GM23338 (cell line): ENCODE results near the gene EHMT2. TPM values are rescaled to one million over a fixed set of nuclear protein-coding genes. Genes with fewer than 3 reads are reported as not detected.
A peak's percentile ranks its signal among the peaks of the same experiment; 100 is the strongest.

Experiments
- ATAC-seq: fragments of 200-7000 bp; cut with Tn5 transposase; 3 replicates; pipeline ENCODE4 v1.9.1; 2020
- DNase-seq: peaks from one replicate; pipeline ENCODE4 v3.0.0-alpha.2; 2015; ENCODE audit warnings: low spot score
- H2AFZ ChIP-seq: fragments of 200-600 bp; sonication (generic); 2 replicates; pipeline ENCODE4 v1.8.0; 2016; ENCODE audit warnings: antibody characterized with exemption, mild to moderate bottlenecking, moderate library complexity
- H3F3A ChIP-seq: fragments of 200-600 bp; sonication (generic); replicated peaks from 2 replicates; pipeline ENCODE4 v1.8.0; 2017; ENCODE audit warnings: antibody characterized with exemption, mixed run types, low read depth
- H3K27ac ChIP-seq: fragments of 200-600 bp; sonication (generic); 2 replicates; pipeline ENCODE4 v1.6.1; 2016; ENCODE audit warnings: low read depth
- H3K27me3 ChIP-seq: fragments of 200-600 bp; sonication (generic); 2 replicates; pipeline ENCODE4 v1.8.0; 2016; ENCODE audit warnings: mild to moderate bottlenecking, mixed run types, moderate library complexity; ENCODE audit not compliant: insufficient read depth
- H3K36me3 ChIP-seq: fragments of 200-600 bp; sonication (generic); 2 replicates; pipeline ENCODE4 v1.8.0; 2016; ENCODE audit warnings: mild to moderate bottlenecking; ENCODE audit not compliant: insufficient read depth
- H3K4me1 ChIP-seq: fragments of 200-600 bp; sonication (generic); 2 replicates; pipeline ENCODE4 v1.8.0; 2016; ENCODE audit warnings: mild to moderate bottlenecking, moderate library complexity; ENCODE audit not compliant: insufficient read depth
- H3K4me2 ChIP-seq: fragments of 200-600 bp; sonication (generic); 2 replicates; pipeline ENCODE4 v1.7.1; 2017; ENCODE audit warnings: mixed run types
- H3K4me3 ChIP-seq: fragments of 200-600 bp; sonication (generic); 2 replicates; pipeline ENCODE4 v1.6.1; 2016; ENCODE audit warnings: mixed run types
- H3K79me2 ChIP-seq: fragments of 200-600 bp; sonication (generic); replicated peaks from 2 replicates; pipeline ENCODE4 v1.8.0; 2017; ENCODE audit warnings: mild to moderate bottlenecking; ENCODE audit not compliant: insufficient read depth
- H3K9me2 ChIP-seq: fragments of 200-600 bp; sonication (generic); 2 replicates; pipeline ENCODE4 v1.8.0; 2017; ENCODE audit not compliant: insufficient read depth
- H4K20me1 ChIP-seq: fragments of 200-600 bp; sonication (generic); replicated peaks from 2 replicates; pipeline ENCODE4 v1.8.0; 2017; ENCODE audit warnings: mild to moderate bottlenecking; ENCODE audit not compliant: insufficient read depth
- H3K27ac Mint-ChIP-seq: 2 replicates; pipeline ENCODE4 v1.8.0; 2020; ENCODE audit warnings: inconsistent platforms, mild to moderate bottlenecking, moderate library complexity, mixed read lengths
- H3K27me3 Mint-ChIP-seq: 3 replicates; pipeline ENCODE4 v1.8.0; 2022; ENCODE audit warnings: low read depth, mild to moderate bottlenecking, moderate library complexity, mixed read lengths, inconsistent platforms; ENCODE audit not compliant: insufficient read depth, poor library complexity
- H3K36me3 Mint-ChIP-seq: 3 replicates; pipeline ENCODE4 v1.8.0; 2021; ENCODE audit warnings: low read depth, mild to moderate bottlenecking, inconsistent platforms, moderate library complexity, mixed read lengths
- H3K4me1 Mint-ChIP-seq: 3 replicates; pipeline ENCODE4 v1.8.0; 2020; ENCODE audit warnings: mild to moderate bottlenecking, inconsistent platforms, mixed read lengths
- H3K4me3 Mint-ChIP-seq: 3 replicates; pipeline ENCODE4 v1.8.0; 2021; ENCODE audit warnings: moderate library complexity, mild to moderate bottlenecking, inconsistent platforms, mixed read lengths
- H3K9me3 Mint-ChIP-seq: 3 replicates; pipeline ENCODE4 v1.8.0; 2020; ENCODE audit warnings: moderate library complexity, mild to moderate bottlenecking, inconsistent platforms, mixed read lengths
- CREB1 ChIP-seq: fragments of 250-450 bp; sonication (Bioruptor Pico); IDR thresholded peaks from 2 replicates; pipeline ENCODE4 v1.5.0; 2020; ENCODE audit warnings: low read depth, mild to moderate bottlenecking, moderate library complexity
- JUNB ChIP-seq: IDR thresholded peaks from one replicate; pipeline ENCODE4 v1.6.1; 2016; ENCODE audit warnings: antibody characterized with exemption; ENCODE audit not compliant: unreplicated experiment
- POLR2AphosphoS5 ChIP-seq: IDR thresholded peaks from 2 replicates; pipeline ENCODE4 v1.6.1; 2016; ENCODE audit warnings: antibody characterized with exemption, low read depth
- STAT1 ChIP-seq: IDR thresholded peaks from one replicate; pipeline ENCODE4 v1.6.1; 2016; ENCODE audit warnings: antibody characterized with exemption; ENCODE audit not compliant: unreplicated experiment
- ZNF114 ChIP-seq: fragments of 250-450 bp; sonication (Bioruptor Pico); IDR thresholded peaks from 2 replicates; pipeline ENCODE4 v1.5.0; 2020; ENCODE audit warnings: mild to moderate bottlenecking, moderate library complexity
- ZNF331 ChIP-seq: fragments of 250-450 bp; sonication (Bioruptor Pico); IDR thresholded peaks from 2 replicates; pipeline ENCODE4 v1.5.0; 2020; ENCODE audit warnings: low read depth, mild to moderate bottlenecking, moderate library complexity
- polyA plus RNA-seq: library from polyadenylated mRNA; unstranded; fragments of >200 nt; fragmentation: Nextera tagmentation; extraction: Ambion mirVana; gene quantifications from 2 replicates; pipeline ENCODE4 v1.2.1, GENCODE V29; 2016
- total RNA-seq: library from RNA; depleted of rRNA; stranded (reverse); fragments of >200 nt; shearing (Covaris generic); gene quantifications from 2 replicates; pipeline ENCODE4 v1.2.3, GENCODE V29; 2014
- TF ChIP-seq, protein P1 (sequence below): IDR thresholded peaks from one replicate; pipeline ENCODE4 v1.6.1; 2018; ENCODE audit warnings: antibody characterized with exemption; ENCODE audit not compliant: unreplicated experiment
- TF ChIP-seq, protein P2 (sequence below), 2 experiments: fragments of 200-600 bp in 1 of 2; sonication (generic) in 1 of 2; conservative IDR thresholded peaks; 2 replicates each; pipeline versions ENCODE4 v1.5.1 to v1.6.1; 2016 to 2017; ENCODE audit warnings: antibody characterized with exemption in 2 of 2, low read depth in 2 of 2, mild to moderate bottlenecking in 2 of 2, moderate library complexity in 1 of 2
- TF ChIP-seq, protein P3 (sequence below): IDR thresholded peaks from 2 replicates; pipeline ENCODE4 v1.6.1; 2016; ENCODE audit warnings: antibody characterized with exemption

The EHMT2 gene
- total and polyA plus RNA-seq, 2 experiments from 2014 or later: 113 to 193 TPM

DNA sequence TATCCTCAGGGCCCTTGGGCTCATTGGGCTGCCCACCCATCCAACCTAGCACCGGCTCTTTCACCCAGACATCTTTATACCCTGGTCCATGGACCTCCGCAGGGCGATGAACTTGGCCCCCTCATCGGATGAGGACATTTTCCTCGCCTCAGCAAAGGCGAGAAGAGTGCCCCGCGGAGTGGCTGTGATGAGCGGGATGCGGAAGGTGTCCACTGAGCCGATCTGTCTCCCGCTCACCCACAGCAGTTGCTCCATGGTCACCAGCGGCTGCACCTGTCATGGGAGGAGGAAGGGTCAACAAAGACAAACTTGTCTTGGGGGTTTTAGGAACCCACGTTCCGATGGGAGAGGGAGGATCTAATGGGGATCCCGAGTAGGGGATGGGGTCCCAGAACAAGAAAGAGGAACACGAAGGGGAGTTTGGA, 35.6 kb downstream of the EHMT2 start (continued):
- TF ChIP-seq, protein P1, sequence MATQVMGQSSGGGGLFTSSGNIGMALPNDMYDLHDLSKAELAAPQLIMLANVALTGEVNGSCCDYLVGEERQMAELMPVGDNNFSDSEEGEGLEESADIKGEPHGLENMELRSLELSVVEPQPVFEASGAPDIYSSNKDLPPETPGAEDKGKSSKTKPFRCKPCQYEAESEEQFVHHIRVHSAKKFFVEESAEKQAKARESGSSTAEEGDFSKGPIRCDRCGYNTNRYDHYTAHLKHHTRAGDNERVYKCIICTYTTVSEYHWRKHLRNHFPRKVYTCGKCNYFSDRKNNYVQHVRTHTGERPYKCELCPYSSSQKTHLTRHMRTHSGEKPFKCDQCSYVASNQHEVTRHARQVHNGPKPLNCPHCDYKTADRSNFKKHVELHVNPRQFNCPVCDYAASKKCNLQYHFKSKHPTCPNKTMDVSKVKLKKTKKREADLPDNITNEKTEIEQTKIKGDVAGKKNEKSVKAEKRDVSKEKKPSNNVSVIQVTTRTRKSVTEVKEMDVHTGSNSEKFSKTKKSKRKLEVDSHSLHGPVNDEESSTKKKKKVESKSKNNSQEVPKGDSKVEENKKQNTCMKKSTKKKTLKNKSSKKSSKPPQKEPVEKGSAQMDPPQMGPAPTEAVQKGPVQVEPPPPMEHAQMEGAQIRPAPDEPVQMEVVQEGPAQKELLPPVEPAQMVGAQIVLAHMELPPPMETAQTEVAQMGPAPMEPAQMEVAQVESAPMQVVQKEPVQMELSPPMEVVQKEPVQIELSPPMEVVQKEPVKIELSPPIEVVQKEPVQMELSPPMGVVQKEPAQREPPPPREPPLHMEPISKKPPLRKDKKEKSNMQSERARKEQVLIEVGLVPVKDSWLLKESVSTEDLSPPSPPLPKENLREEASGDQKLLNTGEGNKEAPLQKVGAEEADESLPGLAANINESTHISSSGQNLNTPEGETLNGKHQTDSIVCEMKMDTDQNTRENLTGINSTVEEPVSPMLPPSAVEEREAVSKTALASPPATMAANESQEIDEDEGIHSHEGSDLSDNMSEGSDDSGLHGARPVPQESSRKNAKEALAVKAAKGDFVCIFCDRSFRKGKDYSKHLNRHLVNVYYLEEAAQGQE: no peak

DNA sequence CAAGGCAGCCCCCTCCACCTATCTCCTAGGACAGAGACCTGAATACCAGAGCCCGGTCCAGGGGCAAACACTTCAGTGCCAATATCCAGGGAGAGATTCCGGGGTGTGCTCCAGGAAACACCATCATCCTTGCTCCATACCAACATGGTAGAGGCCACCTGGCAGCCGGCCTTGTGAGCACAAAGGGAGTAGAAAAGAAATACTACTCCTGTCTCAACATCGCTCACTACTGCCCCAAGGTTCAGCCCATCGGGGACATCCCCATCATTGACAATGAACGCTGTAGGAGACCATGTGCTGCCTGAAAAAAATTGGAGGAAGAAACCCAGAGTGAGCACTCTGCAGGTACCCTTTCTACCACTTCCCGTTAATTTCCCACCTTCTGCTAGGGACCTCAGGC, 36.3 kb downstream of the EHMT2 start:
- peak overlapping the region; percentile 95 for H3K4me3 Mint-ChIP-seq
- Histone ChIP-seq H3K4me2 (no peak overlapping the region), H3K9me2 (no peaks in the 10 kb centered on the region), H3K27ac (no peak overlapping the region), H3K4me3 (peak overlapping the region; percentile 59; the same call in 1 of the 2 replicates), H4K20me1 (peaks cover 3% of the 10 kb centered on the region; the same call in 1 of the 2 replicates), H3K4me1 (peaks cover 12% of the 10 kb centered on the region; the same call in 1 of the 2 replicates), H3K36me3 (no peaks in the 10 kb centered on the region), H3K79me2 (peaks cover 8% of the 10 kb centered on the region; the same call in 1 of the 2 replicates), H2AFZ (no peak overlapping the region), H3K27me3 (no peaks in the 10 kb centered on the region), H3F3A (peaks cover 12% of the 10 kb centered on the region; the same call in 1 of the 2 replicates)
- no peak overlapping the region for H3K27ac Mint-ChIP-seq
- H3K27me3 Mint-ChIP-seq: peaks cover 18% of the 10 kb centered on the region
- H3K4me1 Mint-ChIP-seq: peaks cover 8% of the 10 kb centered on the region
- peaks cover 18% of the 10 kb centered on the region for H3K36me3 Mint-ChIP-seq
- DNase-seq (no peak), ATAC-seq (no peak)
- H3K9me3 Mint-ChIP-seq: peaks cover 2% of the 10 kb centered on the region; the same call in 1 of the 3 replicates
- TF ChIP-seq ZNF114 (CRISPR knock-in tag): no peak
- no peak for TF ChIP-seq JUNB
- TF ChIP-seq, protein P2, sequence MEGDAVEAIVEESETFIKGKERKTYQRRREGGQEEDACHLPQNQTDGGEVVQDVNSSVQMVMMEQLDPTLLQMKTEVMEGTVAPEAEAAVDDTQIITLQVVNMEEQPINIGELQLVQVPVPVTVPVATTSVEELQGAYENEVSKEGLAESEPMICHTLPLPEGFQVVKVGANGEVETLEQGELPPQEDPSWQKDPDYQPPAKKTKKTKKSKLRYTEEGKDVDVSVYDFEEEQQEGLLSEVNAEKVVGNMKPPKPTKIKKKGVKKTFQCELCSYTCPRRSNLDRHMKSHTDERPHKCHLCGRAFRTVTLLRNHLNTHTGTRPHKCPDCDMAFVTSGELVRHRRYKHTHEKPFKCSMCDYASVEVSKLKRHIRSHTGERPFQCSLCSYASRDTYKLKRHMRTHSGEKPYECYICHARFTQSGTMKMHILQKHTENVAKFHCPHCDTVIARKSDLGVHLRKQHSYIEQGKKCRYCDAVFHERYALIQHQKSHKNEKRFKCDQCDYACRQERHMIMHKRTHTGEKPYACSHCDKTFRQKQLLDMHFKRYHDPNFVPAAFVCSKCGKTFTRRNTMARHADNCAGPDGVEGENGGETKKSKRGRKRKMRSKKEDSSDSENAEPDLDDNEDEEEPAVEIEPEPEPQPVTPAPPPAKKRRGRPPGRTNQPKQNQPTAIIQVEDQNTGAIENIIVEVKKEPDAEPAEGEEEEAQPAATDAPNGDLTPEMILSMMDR (conservative IDR thresholded peaks at IDR 0.05; ENCODE audit: low read depth in 2 of 2): no peak
- no peak for TF ChIP-seq ZNF331 (CRISPR knock-in tag)
- no peak for TF ChIP-seq CREB1 (CRISPR knock-in tag)
- TF ChIP-seq, protein P1: no peak
- TF ChIP-seq STAT1: no peak
- TF ChIP-seq, protein P3, sequence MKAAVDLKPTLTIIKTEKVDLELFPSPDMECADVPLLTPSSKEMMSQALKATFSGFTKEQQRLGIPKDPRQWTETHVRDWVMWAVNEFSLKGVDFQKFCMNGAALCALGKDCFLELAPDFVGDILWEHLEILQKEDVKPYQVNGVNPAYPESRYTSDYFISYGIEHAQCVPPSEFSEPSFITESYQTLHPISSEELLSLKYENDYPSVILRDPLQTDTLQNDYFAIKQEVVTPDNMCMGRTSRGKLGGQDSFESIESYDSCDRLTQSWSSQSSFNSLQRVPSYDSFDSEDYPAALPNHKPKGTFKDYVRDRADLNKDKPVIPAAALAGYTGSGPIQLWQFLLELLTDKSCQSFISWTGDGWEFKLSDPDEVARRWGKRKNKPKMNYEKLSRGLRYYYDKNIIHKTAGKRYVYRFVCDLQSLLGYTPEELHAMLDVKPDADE: no peak
- TF ChIP-seq POLR2AphosphoS5: no peak
